Osteoblast (primary cell): Measurements from ENCODE around the gene TBCB. TPM values are rescaled to one million over a fixed set of nuclear protein-coding genes. Genes with fewer than 3 reads are reported as not detected.

Source experiments
- DNase-seq: peaks from one replicate; pipeline ENCODE4 v3.0.0; 2011; ENCODE audit warnings: low spot score, mixed read lengths; ENCODE audit not compliant: insufficient read length; ENCODE audit errors: missing footprints
- H2AFZ ChIP-seq: 2 replicates; pipeline ENCODE4 v1.6.0; 2011; ENCODE audit warnings: mild to moderate bottlenecking, low read length
- H3K27ac ChIP-seq: 2 replicates; pipeline ENCODE4 v1.5.1; 2011; ENCODE audit warnings: mild to moderate bottlenecking, low read depth, low read length, moderate library complexity
- H3K27me3 ChIP-seq: 2 replicates; pipeline ENCODE4 v1.6.0; 2012; ENCODE audit warnings: mild to moderate bottlenecking, control low read depth, inconsistent platforms, low read length, moderate library complexity; ENCODE audit not compliant: insufficient read depth
- H3K36me3 ChIP-seq: 2 replicates; pipeline ENCODE4 v1.5.1; 2011; ENCODE audit warnings: mild to moderate bottlenecking, low read length, control low read depth, moderate library complexity; ENCODE audit not compliant: insufficient read depth
- H3K4me1 ChIP-seq: 2 replicates; pipeline ENCODE4 v1.5.1; 2011; ENCODE audit warnings: mild to moderate bottlenecking, low read length, control low read depth, moderate library complexity; ENCODE audit not compliant: insufficient read depth
- H3K4me2 ChIP-seq: 2 replicates; pipeline ENCODE4 v1.6.0; 2011; ENCODE audit warnings: mild to moderate bottlenecking, low read length; ENCODE audit not compliant: insufficient read depth
- H3K4me3 ChIP-seq: fragments of 200-600 bp; sonication (generic); 3 replicates; pipeline ENCODE4 v1.5.1; 2012; ENCODE audit warnings: mild to moderate bottlenecking, low read length, inconsistent platforms; ENCODE audit not compliant: insufficient read depth
- H3K79me2 ChIP-seq: 2 replicates; pipeline ENCODE4 v1.6.0; 2012; ENCODE audit warnings: mild to moderate bottlenecking, low read length, control low read depth, inconsistent platforms; ENCODE audit not compliant: insufficient read depth
- H3K9me3 ChIP-seq: 2 replicates; pipeline ENCODE4 v1.5.1; 2011; ENCODE audit warnings: low read depth, low read length, control low read depth
- H4K20me1 ChIP-seq: 2 replicates; pipeline ENCODE4 v1.6.0; 2012; ENCODE audit warnings: mild to moderate bottlenecking, low read length, control low read depth; ENCODE audit not compliant: insufficient read depth
- total RNA-seq: library from RNA; depleted of rRNA; stranded (reverse); fragments of >200 nt; gene quantifications from 2 replicates; pipeline ENCODE4 v1.2.3, GENCODE V29; 2012
- TF ChIP-seq, protein P1 (sequence below): IDR thresholded peaks from 2 replicates; pipeline ENCODE4 v1.5.1; 2011; ENCODE audit warnings: mild to moderate bottlenecking, low read depth, low read length, moderate library complexity; ENCODE audit errors: extremely low read depth

The TBCB gene
- total RNA-seq, 1 donor: 136 TPM

DNA sequence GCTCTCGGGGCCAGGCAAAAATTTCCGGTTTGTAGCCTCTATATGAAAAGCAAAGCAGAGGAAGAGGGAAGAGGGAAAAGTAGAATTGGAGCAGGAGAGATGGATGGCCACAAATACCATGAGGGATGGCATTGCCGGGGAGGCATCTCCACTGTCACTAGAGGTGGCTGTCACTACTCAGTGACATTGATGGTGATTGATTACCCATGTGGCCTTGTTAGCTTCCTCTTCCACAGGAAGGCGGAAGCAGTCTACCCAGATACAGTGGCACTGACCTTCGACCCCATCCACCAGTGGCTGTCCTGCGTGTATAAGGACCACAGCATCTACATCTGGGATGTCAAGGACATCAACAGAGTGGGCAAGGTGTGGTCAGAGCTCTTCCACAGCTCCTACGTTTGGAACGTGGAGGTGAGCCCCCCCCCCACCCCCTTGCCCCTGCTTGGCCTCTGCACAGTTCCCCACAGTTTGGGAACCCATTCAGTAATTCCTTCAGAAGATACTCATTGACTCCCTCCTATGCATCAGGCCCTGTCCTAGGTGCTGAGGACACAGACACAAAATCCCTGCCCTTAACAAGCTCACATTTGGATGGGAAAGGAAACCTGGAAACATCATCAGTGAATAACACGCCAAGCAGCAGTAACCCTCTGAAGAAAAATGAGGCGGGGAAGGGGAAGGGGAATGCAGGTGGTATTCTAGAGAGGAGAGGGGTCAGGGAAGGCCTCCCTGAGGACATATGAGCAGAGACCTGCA, 42.0 kb upstream of the TBCB start:
- H3K4me3 ChIP-seq: no peak overlapping the region
- H3K79me2 ChIP-seq: no peaks in the 10 kb centered on the region
- H3K9me3 ChIP-seq: no peaks in the 10 kb centered on the region
- no peak overlapping the region for H3K4me2 ChIP-seq
- no peak overlapping the region for H2AFZ ChIP-seq
- H3K27me3 ChIP-seq: no peaks in the 10 kb centered on the region
- H3K27ac ChIP-seq: no peak overlapping the region
- no peak for DNase-seq
- peaks cover 4% of the 10 kb centered on the region for H3K4me1 ChIP-seq
- TF ChIP-seq, protein P1, sequence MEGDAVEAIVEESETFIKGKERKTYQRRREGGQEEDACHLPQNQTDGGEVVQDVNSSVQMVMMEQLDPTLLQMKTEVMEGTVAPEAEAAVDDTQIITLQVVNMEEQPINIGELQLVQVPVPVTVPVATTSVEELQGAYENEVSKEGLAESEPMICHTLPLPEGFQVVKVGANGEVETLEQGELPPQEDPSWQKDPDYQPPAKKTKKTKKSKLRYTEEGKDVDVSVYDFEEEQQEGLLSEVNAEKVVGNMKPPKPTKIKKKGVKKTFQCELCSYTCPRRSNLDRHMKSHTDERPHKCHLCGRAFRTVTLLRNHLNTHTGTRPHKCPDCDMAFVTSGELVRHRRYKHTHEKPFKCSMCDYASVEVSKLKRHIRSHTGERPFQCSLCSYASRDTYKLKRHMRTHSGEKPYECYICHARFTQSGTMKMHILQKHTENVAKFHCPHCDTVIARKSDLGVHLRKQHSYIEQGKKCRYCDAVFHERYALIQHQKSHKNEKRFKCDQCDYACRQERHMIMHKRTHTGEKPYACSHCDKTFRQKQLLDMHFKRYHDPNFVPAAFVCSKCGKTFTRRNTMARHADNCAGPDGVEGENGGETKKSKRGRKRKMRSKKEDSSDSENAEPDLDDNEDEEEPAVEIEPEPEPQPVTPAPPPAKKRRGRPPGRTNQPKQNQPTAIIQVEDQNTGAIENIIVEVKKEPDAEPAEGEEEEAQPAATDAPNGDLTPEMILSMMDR: no peak
- peaks cover 20% of the 10 kb centered on the region for H3K36me3 ChIP-seq
- H4K20me1 ChIP-seq: peaks cover 6% of the 10 kb centered on the region

DNA sequence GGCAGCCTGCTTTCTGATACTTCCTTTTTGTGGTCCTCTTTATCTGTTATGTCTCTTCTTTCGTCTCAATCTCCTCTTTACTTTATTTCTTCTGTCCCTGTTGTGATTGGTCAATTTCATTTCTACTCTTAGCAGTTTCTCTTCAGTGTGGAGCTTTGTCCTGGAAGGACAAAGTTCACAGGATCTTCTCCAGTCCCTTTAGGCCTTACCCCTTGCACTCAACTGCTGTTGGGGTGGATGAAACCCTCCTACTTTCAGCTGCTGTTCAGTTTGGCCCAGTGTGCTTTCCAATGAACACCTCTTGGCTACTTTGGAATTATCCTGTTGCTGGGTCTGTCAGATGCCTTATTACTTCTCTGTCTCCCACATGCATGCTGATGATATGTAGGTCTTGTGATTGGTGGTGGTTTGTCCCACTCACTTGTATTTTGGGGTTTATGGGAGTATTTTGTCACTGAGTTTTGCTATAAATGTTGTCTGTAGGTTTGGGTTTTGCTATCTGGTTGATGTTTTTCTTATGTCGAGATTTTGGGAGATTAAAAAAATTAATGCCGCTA, 35.8 kb upstream of the TBCB start:
- no peaks in the 10 kb centered on the region for H3K4me1 ChIP-seq
- H3K27me3 ChIP-seq: no peaks in the 10 kb centered on the region
- no peak overlapping the region for H3K27ac ChIP-seq
- DNase-seq: no peak
- no peak overlapping the region for H2AFZ ChIP-seq
- TF ChIP-seq, protein P1: no peak
- no peaks in the 10 kb centered on the region for H3K79me2 ChIP-seq
- no peaks in the 10 kb centered on the region for H4K20me1 ChIP-seq
- H3K36me3 ChIP-seq: peaks cover 24% of the 10 kb centered on the region
- H3K4me3 ChIP-seq: no peak overlapping the region
- no peaks in the 10 kb centered on the region for H3K9me3 ChIP-seq
- no peak overlapping the region for H3K4me2 ChIP-seq

DNA sequence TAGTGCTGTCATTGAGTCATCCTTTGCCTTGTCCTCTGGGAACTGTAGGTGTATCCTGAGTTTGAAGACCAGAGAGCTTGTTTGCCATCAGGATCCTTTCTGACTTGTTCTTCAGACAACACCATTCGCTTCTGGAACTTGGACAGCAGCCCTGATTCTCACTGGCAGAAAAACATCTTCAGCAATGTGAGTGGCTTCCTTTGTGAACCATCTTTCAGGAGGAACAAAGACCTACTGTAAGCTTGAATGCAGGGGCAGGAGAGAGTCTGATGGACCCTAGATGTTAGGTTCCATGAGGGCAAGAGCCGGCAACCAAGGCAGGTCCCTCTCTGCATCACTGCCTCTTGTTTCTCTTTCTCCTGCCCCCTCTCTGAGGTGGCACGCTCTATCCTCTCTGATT, 33.9 kb upstream of the TBCB start:
- no peak overlapping the region for H3K27ac ChIP-seq
- H3K36me3 ChIP-seq: peaks cover 31% of the 10 kb centered on the region
- DNase-seq: peak; percentile 27

DNA sequence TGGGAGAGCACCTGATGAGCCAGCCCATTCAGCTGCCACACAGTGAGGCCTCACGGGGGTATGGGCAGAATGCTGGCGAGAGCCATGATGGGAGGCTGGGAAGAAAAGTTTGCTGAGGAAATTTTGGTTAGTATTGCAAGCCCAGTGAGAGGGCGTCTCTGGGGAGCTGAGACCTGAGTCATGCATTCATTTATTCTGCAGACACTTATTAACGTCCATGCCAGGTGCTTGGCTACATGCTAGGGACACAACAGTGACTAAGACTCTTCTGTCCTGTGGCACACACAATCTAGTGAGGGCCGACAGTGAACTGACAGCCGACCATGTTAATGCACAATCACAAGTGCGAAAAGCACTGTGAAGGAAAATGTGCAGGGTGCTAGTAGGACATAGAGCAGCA, 33.4 kb upstream of the TBCB start:
- H2AFZ ChIP-seq: no peak overlapping the region
- peak; percentile 61 for DNase-seq
- H3K27me3 ChIP-seq: no peaks in the 10 kb centered on the region
- H4K20me1 ChIP-seq: no peaks in the 10 kb centered on the region
- H3K4me1 ChIP-seq: no peaks in the 10 kb centered on the region
- H3K36me3 ChIP-seq: peaks cover 35% of the 10 kb centered on the region
- H3K4me2 ChIP-seq: no peak overlapping the region
- H3K27ac ChIP-seq: no peak overlapping the region
- no peak overlapping the region for H3K4me3 ChIP-seq
- H3K9me3 ChIP-seq: no peaks in the 10 kb centered on the region
- H3K79me2 ChIP-seq: no peaks in the 10 kb centered on the region
- TF ChIP-seq, protein P1: no peak

More for the DNA sequence above, 33.9 kb upstream of the TBCB start:
- Histone ChIP-seq H4K20me1 (no peaks in the 10 kb centered on the region), H2AFZ (no peak overlapping the region), H3K79me2 (no peaks in the 10 kb centered on the region), H3K9me3 (no peaks in the 10 kb centered on the region), H3K27me3 (no peaks in the 10 kb centered on the region), H3K4me3 (no peak overlapping the region), H3K4me2 (no peak overlapping the region), H3K4me1 (no peaks in the 10 kb centered on the region)
- TF ChIP-seq, protein P1: no peak
